ENCODE results near the gene ZBTB16. TPM values are rescaled to one million over a fixed set of nuclear protein-coding genes. Genes with fewer than 3 reads are reported as not detected.
A peak's percentile ranks its signal among the peaks of the same experiment; 100 is the strongest.

The ZBTB16 gene
- total RNA-seq, 3 donors from 2014 or later: 236 to 358 (median 271) TPM

- Histone ChIP-seq H3K4me1 (no peaks in the 10 kb centered on the region), H3K36me3 (no peaks in the 10 kb centered on the region), H3K27ac (peak overlapping the region in 1 of 2 donors; percentile 30), H3K27me3 (no peaks in the 10 kb centered on the region), H3K4me3 (no peak overlapping the region), H3K9me3 (no peaks in the 10 kb centered on the region)
- TF ChIP-seq POLR2A (IDR thresholded peaks at IDR 0.05) (no peak), CTCF (IDR thresholded peaks at IDR 0.05) (no peak), POLR2AphosphoS5 (IDR thresholded peaks at IDR 0.05) (no peak)
- no peak for DNase-seq (ENCODE audit: low spot score in 2 of 2)
- intact Hi-C loops (cut with DNase I; ENCODE audit: low total_unique reads): no loop called here
Measured at GRCh38 chr11:114215871-114216795, 156.6 kb downstream of the ZBTB16 start.

GRCh38 chr11:114216796-114217180 lies 157.3 kb downstream of the ZBTB16 start:
- TF ChIP-seq POLR2A (IDR thresholded peaks at IDR 0.05) (no peak), POLR2AphosphoS5 (IDR thresholded peaks at IDR 0.05) (no peak), CTCF (IDR thresholded peaks at IDR 0.05) (no peak)
- no peak for DNase-seq (ENCODE audit: low spot score in 2 of 2)
- intact Hi-C loops (cut with DNase I; ENCODE audit: low total_unique reads): no loop called here
- no peaks in the 10 kb centered on the region for H3K9me3 ChIP-seq
- no peaks in the 10 kb centered on the region for H3K4me1 ChIP-seq
- H3K4me3 ChIP-seq: no peak overlapping the region
- H3K27me3 ChIP-seq: no peaks in the 10 kb centered on the region
- no peak overlapping the region for H3K27ac ChIP-seq
- H3K36me3 ChIP-seq: no peaks in the 10 kb centered on the region

GRCh38 chr11:114218508-114218907 lies 159.0 kb downstream of the ZBTB16 start:
- TF ChIP-seq POLR2AphosphoS5 (IDR thresholded peaks at IDR 0.05) (no peak), CTCF (IDR thresholded peaks at IDR 0.05) (no peak), POLR2A (IDR thresholded peaks at IDR 0.05) (no peak)
- no peaks in the 10 kb centered on the region for H3K36me3 ChIP-seq

GRCh38 chr11:114219559-114220349 lies 160.2 kb downstream of the ZBTB16 start:
- H3K27me3 ChIP-seq: no peaks in the 10 kb centered on the region
- H3K4me3 ChIP-seq: no peak overlapping the region
- no peak for DNase-seq (ENCODE audit: low spot score in 2 of 2)
- H3K36me3 ChIP-seq: no peaks in the 10 kb centered on the region
- intact Hi-C loops (cut with DNase I; ENCODE audit: low total_unique reads): no loop called here
- H3K9me3 ChIP-seq: no peaks in the 10 kb centered on the region
- no peak for TF ChIP-seq CTCF (IDR thresholded peaks at IDR 0.05)
- no peak for TF ChIP-seq POLR2A (IDR thresholded peaks at IDR 0.05)
- no peak for TF ChIP-seq POLR2AphosphoS5 (IDR thresholded peaks at IDR 0.05)
- H3K4me1 ChIP-seq: no peaks in the 10 kb centered on the region
- H3K27ac ChIP-seq: no peak overlapping the region

More at GRCh38 chr11:114218508-114218907, 159.0 kb downstream of the ZBTB16 start:
- intact Hi-C loops (cut with DNase I; ENCODE audit: low total_unique reads): no loop called here
- no peaks in the 10 kb centered on the region for H3K9me3 ChIP-seq
- no peaks in the 10 kb centered on the region for H3K27me3 ChIP-seq
- H3K4me1 ChIP-seq: no peaks in the 10 kb centered on the region
- no peak overlapping the region for H3K27ac ChIP-seq
- H3K4me3 ChIP-seq: no peak overlapping the region
- no peak for DNase-seq (ENCODE audit: low spot score in 2 of 2)

GRCh38 chr11:114221037-114221436 lies 161.5 kb downstream of the ZBTB16 start:
- intact Hi-C loops (cut with DNase I; ENCODE audit: low total_unique reads): no loop called here
- Histone ChIP-seq H3K27ac (no peak overlapping the region), H3K4me1 (no peaks in the 10 kb centered on the region), H3K36me3 (no peaks in the 10 kb centered on the region), H3K9me3 (no peaks in the 10 kb centered on the region), H3K27me3 (no peaks in the 10 kb centered on the region), H3K4me3 (no peak overlapping the region)
- no peak for DNase-seq (ENCODE audit: low spot score in 2 of 2)
- TF ChIP-seq CTCF (IDR thresholded peaks at IDR 0.05) (no peak), POLR2AphosphoS5 (IDR thresholded peaks at IDR 0.05) (no peak), POLR2A (IDR thresholded peaks at IDR 0.05) (no peak)
